Natural killer cell (primary cell): Measurements from ENCODE around the gene USE1. TPM values are rescaled to one million over a fixed set of nuclear protein-coding genes. Genes with fewer than 3 reads are reported as not detected.

Experiments used
- ATAC-seq, 3 donors: fragments of 150-1000 bp in 2 of 3; fragments of 200-7000 bp in 1 of 3; cut with Tn5 transposase; 1 replicate in 1 of 3; 2 replicates in 2 of 3; pipeline ENCODE4 v1.10.0; 2021; ENCODE audit warnings: mild to moderate bottlenecking in 2 of 3, moderate library complexity in 2 of 3
- DNase-seq, 2 donors: peaks; one replicate each; pipeline versions ENCODE4 v3.0.0 to v3.0.0-alpha.2; 2013 to 2021; ENCODE audit warnings: mixed read lengths in 1 of 2
- H3K27ac ChIP-seq: one replicate; pipeline ENCODE4 v1.5.1; 2013; ENCODE audit warnings: mild to moderate bottlenecking, low read length
- H3K27me3 ChIP-seq: one replicate; pipeline ENCODE4 v1.6.1; 2013; ENCODE audit warnings: low read length; ENCODE audit not compliant: control insufficient read depth, insufficient read depth
- H3K36me3 ChIP-seq: one replicate; pipeline ENCODE4 v1.6.1; 2013; ENCODE audit warnings: low read length; ENCODE audit not compliant: control insufficient read depth, insufficient read depth
- H3K4me1 ChIP-seq: one replicate; pipeline ENCODE4 v1.6.1; 2013; ENCODE audit warnings: low read length; ENCODE audit not compliant: control insufficient read depth, insufficient read depth
- H3K4me3 ChIP-seq: one replicate; pipeline ENCODE4 v1.5.1; 2013; ENCODE audit warnings: low read length
- H3K9me3 ChIP-seq: one replicate; pipeline ENCODE4 v1.6.1; 2013; ENCODE audit warnings: low read length; ENCODE audit not compliant: control insufficient read depth, insufficient read depth
- H3K27ac Mint-ChIP-seq, 2 donors: one replicate each; pipeline ENCODE4 v1.8.0; 2022; ENCODE audit warnings: mild to moderate bottlenecking in 2 of 2, mixed read lengths in 2 of 2, moderate library complexity in 1 of 2
- H3K27me3 Mint-ChIP-seq, 2 donors: one replicate each; pipeline ENCODE4 v1.8.0; 2022; ENCODE audit warnings: low read depth in 2 of 2, mixed read lengths in 2 of 2
- H3K36me3 Mint-ChIP-seq: one replicate; pipeline ENCODE4 v1.8.0; 2022; ENCODE audit warnings: mixed read lengths
- H3K4me1 Mint-ChIP-seq, 2 donors: one replicate each; pipeline ENCODE4 v1.8.0; 2022; ENCODE audit warnings: mixed read lengths in 2 of 2
- H3K4me3 Mint-ChIP-seq: one replicate; pipeline ENCODE4 v1.8.0; 2022; ENCODE audit warnings: mild to moderate bottlenecking, moderate library complexity, mixed read lengths
- H3K9me3 Mint-ChIP-seq, 2 donors: one replicate each; pipeline ENCODE4 v1.8.0; 2022; ENCODE audit warnings: mixed read lengths in 2 of 2
- WGBS: methylation state at CpG from one replicate; pipeline ENCODE4 v1.1.7; 2013; ENCODE audit warnings: missing lambda C conversion rate; ENCODE audit not compliant: insufficient coverage; 5-methylcytosine and 5-hydroxymethylcytosine counted together
- intact Hi-C: fragments of 100-400 bp; cut with micrococcal nuclease; formaldehyde crosslinking; loops from one replicate; pipeline ENCODE4 v1.14.2; 2022
- total RNA-seq, 4 donors: library from RNA; stranded (reverse); fragments of 120-200 nt in 1 of 4; gene quantifications; one replicate each; pipeline versions ENCODE4 v1.2.3 to v1.2.4, GENCODE V29; 2013 to 2022
- TF ChIP-seq, protein P1 (sequence below): fragments of 200-600 bp; IDR thresholded peaks from one replicate; pipeline ENCODE4 v1.8.0; 2022; ENCODE audit warnings: antibody characterized with exemption

Gene USE1
- total RNA-seq, 3 donors from 2014 or later (not counting 1 experiment from before 2014, with no cell fraction given): 16.4 to 21.1 (median 20.9) TPM

- Mint-ChIP-seq H3K4me1 (peaks cover 0 to 21% of the 10 kb centered on the region in 2 donors), H3K4me3 (peak overlapping the region; percentile 18), H3K9me3 (no peaks in the 10 kb centered on the region), H3K36me3 (no peaks in the 10 kb centered on the region), H3K27ac (no peak overlapping the region), H3K27me3 (no peaks in the 10 kb centered on the region)
- H3K36me3 ChIP-seq: no peaks in the 10 kb centered on the region
- H3K9me3 ChIP-seq: no peaks in the 10 kb centered on the region
- no peak overlapping the region for H3K4me3 ChIP-seq
- H3K27me3 ChIP-seq: no peaks in the 10 kb centered on the region
- TF ChIP-seq, protein P1, sequence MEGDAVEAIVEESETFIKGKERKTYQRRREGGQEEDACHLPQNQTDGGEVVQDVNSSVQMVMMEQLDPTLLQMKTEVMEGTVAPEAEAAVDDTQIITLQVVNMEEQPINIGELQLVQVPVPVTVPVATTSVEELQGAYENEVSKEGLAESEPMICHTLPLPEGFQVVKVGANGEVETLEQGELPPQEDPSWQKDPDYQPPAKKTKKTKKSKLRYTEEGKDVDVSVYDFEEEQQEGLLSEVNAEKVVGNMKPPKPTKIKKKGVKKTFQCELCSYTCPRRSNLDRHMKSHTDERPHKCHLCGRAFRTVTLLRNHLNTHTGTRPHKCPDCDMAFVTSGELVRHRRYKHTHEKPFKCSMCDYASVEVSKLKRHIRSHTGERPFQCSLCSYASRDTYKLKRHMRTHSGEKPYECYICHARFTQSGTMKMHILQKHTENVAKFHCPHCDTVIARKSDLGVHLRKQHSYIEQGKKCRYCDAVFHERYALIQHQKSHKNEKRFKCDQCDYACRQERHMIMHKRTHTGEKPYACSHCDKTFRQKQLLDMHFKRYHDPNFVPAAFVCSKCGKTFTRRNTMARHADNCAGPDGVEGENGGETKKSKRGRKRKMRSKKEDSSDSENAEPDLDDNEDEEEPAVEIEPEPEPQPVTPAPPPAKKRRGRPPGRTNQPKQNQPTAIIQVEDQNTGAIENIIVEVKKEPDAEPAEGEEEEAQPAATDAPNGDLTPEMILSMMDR: no peak
- intact Hi-C loops: no loop called here
- H3K4me1 ChIP-seq: peaks cover 19% of the 10 kb centered on the region
- no peak for ATAC-seq
- no peak overlapping the region for H3K27ac ChIP-seq
- 75% methylated on average over 8 of the region's 8 CpGs for WGBS
- no peak for DNase-seq
These were observed 27.5 kb downstream of the USE1 start for GRCh38 chr19:17242431-17243208.

DNA sequence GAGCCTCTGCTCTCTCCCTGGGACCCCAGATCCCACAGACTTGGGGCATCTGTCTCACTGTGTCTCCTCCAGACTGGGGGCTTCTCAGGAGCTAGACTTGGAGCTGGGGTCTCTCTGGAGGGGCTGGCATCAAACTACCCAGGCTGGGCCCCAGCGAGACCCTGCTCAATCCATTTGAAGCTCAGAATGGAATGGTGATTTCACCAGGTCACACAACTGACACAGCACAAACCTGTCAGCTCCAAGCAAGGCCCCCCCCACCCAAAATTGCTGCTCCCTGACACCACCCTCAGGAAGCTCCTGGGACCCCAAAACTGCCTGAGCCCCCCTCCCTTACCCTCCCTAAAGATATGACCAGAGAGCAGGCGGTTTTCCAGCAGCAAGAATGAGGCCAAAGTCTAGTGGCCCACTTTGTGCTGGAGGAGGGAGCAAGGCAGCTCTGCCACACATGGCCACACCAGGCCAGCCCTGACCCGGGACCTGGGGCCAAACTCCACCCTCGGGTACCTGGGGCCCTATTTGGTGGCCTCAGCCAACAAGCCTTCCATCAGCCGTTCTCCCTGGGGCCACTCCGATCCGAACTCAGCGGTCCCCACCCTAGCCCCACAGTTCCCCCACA, 28.2 kb downstream of the USE1 start:
- no peak overlapping the region for H3K4me3 ChIP-seq
- intact Hi-C loops: no loop called here
- 91% methylated on average over 8 of the region's 8 CpGs for WGBS
- H3K27ac ChIP-seq: no peak overlapping the region
- peak overlapping the region; percentile 21 for H3K4me3 Mint-ChIP-seq
- no peaks in the 10 kb centered on the region for H3K27me3 Mint-ChIP-seq
- ATAC-seq: no peak
- peaks cover 19% of the 10 kb centered on the region for H3K4me1 ChIP-seq
- H3K27ac Mint-ChIP-seq: no peak overlapping the region
- H3K4me1 Mint-ChIP-seq: peaks cover 0 to 21% of the 10 kb centered on the region in 2 donors
- H3K9me3 Mint-ChIP-seq: no peaks in the 10 kb centered on the region
- H3K36me3 Mint-ChIP-seq: no peaks in the 10 kb centered on the region
- TF ChIP-seq, protein P1: no peak
- H3K36me3 ChIP-seq: no peaks in the 10 kb centered on the region
- no peaks in the 10 kb centered on the region for H3K27me3 ChIP-seq
- DNase-seq: no peak
- H3K9me3 ChIP-seq: no peaks in the 10 kb centered on the region

- H3K9me3 Mint-ChIP-seq: no peaks in the 10 kb centered on the region
- H3K36me3 Mint-ChIP-seq: no peaks in the 10 kb centered on the region
- Histone ChIP-seq H3K4me3 (no peak overlapping the region), H3K27ac (no peak overlapping the region), H3K4me1 (peaks cover 19% of the 10 kb centered on the region), H3K36me3 (no peaks in the 10 kb centered on the region), H3K27me3 (no peaks in the 10 kb centered on the region), H3K9me3 (no peaks in the 10 kb centered on the region)
- H3K4me3 Mint-ChIP-seq: peak overlapping the region; percentile 35
- DNase-seq (no peak), ATAC-seq (no peak)
- TF ChIP-seq, protein P1: no peak
- no peaks in the 10 kb centered on the region for H3K27me3 Mint-ChIP-seq
- intact Hi-C loops: no loop called here
- H3K4me1 Mint-ChIP-seq: peaks cover 0 to 21% of the 10 kb centered on the region in 2 donors
- 79% methylated on average over 51 of the region's 52 CpGs for WGBS
- no peak overlapping the region for H3K27ac Mint-ChIP-seq
These were observed 28.9 kb downstream of the USE1 start for GRCh38 chr19:17243830-17244617.
